ENCODE measurements around the gene VARS2. TPM values are rescaled to one million over a fixed set of nuclear protein-coding genes. Genes with fewer than 3 reads are reported as not detected.

The VARS2 gene
- total and polyA plus RNA-seq, 9 of the 15 experiments (the other 6 are each of a cell fraction or from before 2014, with no cell fraction given), result 1.6 to 53.6 (median 29.9) TPM

DNA sequence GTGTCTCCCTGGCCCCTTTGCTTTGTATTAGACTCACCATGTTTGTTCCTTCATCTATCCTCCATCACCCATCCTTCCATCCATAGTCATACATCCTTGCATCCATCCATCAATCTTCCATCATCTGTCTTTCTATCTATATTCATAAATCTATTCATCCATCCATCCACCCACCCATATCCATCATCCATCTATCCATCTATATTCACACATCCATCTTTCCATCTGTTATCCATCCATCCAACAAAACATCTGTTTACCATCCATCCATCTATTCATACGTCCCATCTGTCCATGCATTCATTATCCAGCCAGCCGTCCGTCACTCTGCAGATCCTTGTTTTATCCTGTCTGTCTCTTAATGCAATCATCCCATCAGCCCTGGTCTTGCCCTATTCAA is 19.1 kb upstream of the VARS2 start:
- intact Hi-C loops (cut with micrococcal nuclease) (no loop called here), in situ Hi-C loops (cut with MboI) (no loop called here)
- TF ChIP-seq HMG20B (CRISPR knock-in tag; IDR thresholded peaks at IDR 0.05), result no peak
- TF ChIP-seq LCOR (CRISPR knock-in tag; IDR thresholded peaks at IDR 0.05), result no peak
- TF ChIP-seq NCOA6 (IDR thresholded peaks at IDR 0.05), result no peak
- 87% methylated on average over 3 of the region's 3 CpGs for WGBS (ENCODE audit: insufficient coverage, low coverage, missing lambda C conversion rate)
- H3K27me3 ChIP-seq (ENCODE audit: control insufficient read depth in 2 of 2, insufficient read depth in 2 of 2, low read length in 2 of 2), result no peaks in the 10 kb centered on the region
- no peak overlapping the region for H3K4me3 ChIP-seq
- no peaks in the 10 kb centered on the region for H3K9me3 ChIP-seq (replicated peaks; ENCODE audit: control insufficient read depth, insufficient read depth, low read depth, low read length)
- DNase-seq (ENCODE audit: extremely low read depth in 1 of 4, low spot score in 3 of 4), result no peak
- H3K9ac ChIP-seq (ENCODE audit: insufficient read depth in 1 of 2, low read depth in 2 of 2, low read length in 2 of 2), result no peak overlapping the region
- BruUV-seq (replicated peaks), result no TSS peak
- no peaks in the 10 kb centered on the region for H3K9me1 ChIP-seq (ENCODE audit: control insufficient read depth, insufficient read depth, low read length)
- no peaks in the 10 kb centered on the region; the same call in 1 of the 2 replicates for H4K20me1 ChIP-seq (replicated peaks; ENCODE audit: control insufficient read depth, insufficient read depth, low read length)
- no peak for ATAC-seq
- peaks cover 87% of the 10 kb centered on the region for H3K36me3 ChIP-seq (ENCODE audit: control insufficient read depth, insufficient read depth, low read length)
- ChIA-PET CTCF (ENCODE audit: low intra/inter-chr PET ratio) (no interaction called here), POLR2A (interaction anchor here (1.1 to 1.4 kb wide), 4 partner anchors 10 to 20 kb away, joined by 4 to 6 read pairs (median 4); no protein-coding TSS in a partner anchor)
- H3K4me1 ChIP-seq (replicated peaks in 1 of 2; ENCODE audit: control insufficient read depth in 2 of 2, insufficient read depth in 2 of 2, low read length in 2 of 2), result peaks cover 0 to 17% of the 10 kb centered on the region in 2 experiments; a peak in 1 of 5 replicates
- H3K27ac ChIP-seq (ENCODE audit: extremely low read depth, low read depth, low read length), result no peak overlapping the region
- no peak overlapping the region for H3K4me2 ChIP-seq (ENCODE audit: insufficient read depth, low read length)
- no peaks in the 10 kb centered on the region for H3K79me2 ChIP-seq (ENCODE audit: control insufficient read depth, insufficient read depth, low read length)
- FAIRE-seq, result no peak
- no peak overlapping the region for H2AFZ ChIP-seq (ENCODE audit: low read depth, low read length)

DNA sequence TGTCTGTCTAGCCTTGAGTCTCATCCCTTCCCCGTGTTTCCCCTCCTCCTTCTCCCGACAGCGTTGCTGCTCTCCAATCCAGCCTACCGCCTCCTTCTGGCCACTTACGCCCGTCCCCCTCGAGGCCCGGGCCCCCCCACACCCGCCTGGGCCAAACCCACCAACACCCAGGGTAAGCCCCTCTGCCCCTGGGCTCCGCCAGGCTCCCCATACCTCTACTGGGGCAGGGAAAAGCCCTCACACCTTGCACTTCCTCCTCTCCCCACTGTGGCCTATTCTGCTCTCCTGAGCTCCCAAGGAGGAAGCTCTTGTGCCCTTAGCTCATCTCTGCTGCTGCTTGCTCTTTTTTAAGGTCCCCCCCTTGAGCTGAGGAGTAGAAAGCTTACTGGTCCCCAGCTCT is 18.7 kb upstream of the VARS2 start:
- POLR2A ChIA-PET, result interaction anchor here (1.1 to 2.5 kb wide), 5 partner anchors 10 to 20 kb away, joined by 4 to 10 read pairs (median 5); no protein-coding TSS in a partner anchor
- intact Hi-C loops (cut with micrococcal nuclease), result no loop called here
- ATAC-seq (no peak), FAIRE-seq (no peak), DNase-seq (ENCODE audit: extremely low read depth in 1 of 4, low spot score in 3 of 4) (no peak)
- Histone ChIP-seq H3K4me1 (replicated peaks in 1 of 2; ENCODE audit: control insufficient read depth in 2 of 2, insufficient read depth in 2 of 2, low read length in 2 of 2) (peaks cover 0 to 17% of the 10 kb centered on the region in 2 experiments; a peak in 1 of 5 replicates), H3K9me1 (ENCODE audit: control insufficient read depth, insufficient read depth, low read length) (no peaks in the 10 kb centered on the region), H3K4me2 (ENCODE audit: insufficient read depth, low read length) (no peak overlapping the region), H3K27ac (ENCODE audit: extremely low read depth, low read depth, low read length) (no peak overlapping the region), H3K4me3 (no peak overlapping the region), H3K27me3 (ENCODE audit: control insufficient read depth in 2 of 2, insufficient read depth in 2 of 2, low read length in 2 of 2) (no peaks in the 10 kb centered on the region), H3K79me2 (ENCODE audit: control insufficient read depth, insufficient read depth, low read length) (no peaks in the 10 kb centered on the region), H3K9me3 (replicated peaks; ENCODE audit: control insufficient read depth, insufficient read depth, low read depth, low read length) (no peaks in the 10 kb centered on the region), H4K20me1 (replicated peaks; ENCODE audit: control insufficient read depth, insufficient read depth, low read length) (no peaks in the 10 kb centered on the region; the same call in 1 of the 2 replicates), H2AFZ (ENCODE audit: low read depth, low read length) (no peak overlapping the region), H3K9ac (ENCODE audit: insufficient read depth in 1 of 2, low read depth in 2 of 2, low read length in 2 of 2) (no peak overlapping the region; a peak in 1 of 4 replicates), H3K36me3 (ENCODE audit: control insufficient read depth, insufficient read depth, low read length) (peaks cover 83% of the 10 kb centered on the region)
- BruUV-seq (replicated peaks), result no TSS peak
- TF ChIP-seq DMBX1 (CRISPR knock-in tag; IDR thresholded peaks at IDR 0.05; ENCODE audit: borderline replicate concordance) (no peak), SUPT5H (IDR thresholded peaks at IDR 0.05) (no peak), NFE2L1 (tag; IDR thresholded peaks at IDR 0.05; ENCODE audit: borderline replicate concordance, low read depth) (no peak), CBX5 (IDR thresholded peaks at IDR 0.05; ENCODE audit: borderline replicate concordance, low read depth) (no peak), PHB (CRISPR knock-in tag; IDR thresholded peaks at IDR 0.05) (no peak)
- 55% methylated on average over 4 of the region's 10 CpGs for WGBS (ENCODE audit: insufficient coverage, low coverage, missing lambda C conversion rate)
- CTCF ChIA-PET (ENCODE audit: low intra/inter-chr PET ratio), result no interaction called here
- in situ Hi-C loops (cut with MboI), result no loop called here

Data from K562 (cell line).